Immature natural killer cell (primary cell): ENCODE data around the gene ELAVL2. TPM values are rescaled to one million over a fixed set of nuclear protein-coding genes. Genes with fewer than 3 reads are reported as not detected.
"Not testable (repeated sequence)": the region's sequence is repeated elsewhere in the genome, so short reads cannot be mapped to it uniquely, and the experiment has no call there.

ENCODE experiments used
- DNase-seq, 3 donors: peaks; one replicate each; pipeline ENCODE4 v3.0.0; 2022; ENCODE audit warnings: mixed read lengths in 1 of 3
- H3K27ac Mint-ChIP-seq, 6 donors: one replicate each; pipeline ENCODE4 v1.8.0; 2020; ENCODE audit warnings: mixed read lengths in 6 of 6, mild to moderate bottlenecking in 5 of 6, inconsistent platforms in 4 of 6, moderate library complexity in 3 of 6
- H3K27me3 Mint-ChIP-seq, 3 donors: one replicate each; pipeline ENCODE4 v1.8.0; 2020 to 2021; ENCODE audit warnings: low read depth in 3 of 3, mild to moderate bottlenecking in 3 of 3, mixed read lengths in 3 of 3, moderate library complexity in 3 of 3, inconsistent platforms in 1 of 3
- H3K36me3 Mint-ChIP-seq, 3 donors: one replicate each; pipeline ENCODE4 v1.8.0; 2020; ENCODE audit warnings: mixed read lengths in 3 of 3, inconsistent platforms in 2 of 3, mild to moderate bottlenecking in 2 of 3
- H3K4me1 Mint-ChIP-seq, 2 donors: one replicate each; pipeline ENCODE4 v1.8.0; 2020; ENCODE audit warnings: inconsistent platforms in 2 of 2, mild to moderate bottlenecking in 2 of 2, mixed read lengths in 2 of 2, moderate library complexity in 1 of 2
- H3K4me3 Mint-ChIP-seq, 5 donors: one replicate each; pipeline ENCODE4 v1.8.0; 2020; ENCODE audit warnings: mild to moderate bottlenecking in 5 of 5, mixed read lengths in 5 of 5, inconsistent platforms in 3 of 5, moderate library complexity in 3 of 5
- H3K9me3 Mint-ChIP-seq, 6 donors: one replicate each; pipeline ENCODE4 v1.8.0; 2020; ENCODE audit warnings: mild to moderate bottlenecking in 6 of 6, mixed read lengths in 6 of 6, inconsistent platforms in 4 of 6, moderate library complexity in 3 of 6
- polyA plus RNA-seq, 3 donors: library from polyadenylated mRNA; unstranded; fragments of 300-500 nt; fragmentation: Illumina TruSeq; gene quantifications; one replicate each; pipeline ENCODE4 v1.2.3, GENCODE V29; 2021

Gene ELAVL2
- polyA plus RNA-seq, 3 donors from 2014 or later, result not detected

DNA sequence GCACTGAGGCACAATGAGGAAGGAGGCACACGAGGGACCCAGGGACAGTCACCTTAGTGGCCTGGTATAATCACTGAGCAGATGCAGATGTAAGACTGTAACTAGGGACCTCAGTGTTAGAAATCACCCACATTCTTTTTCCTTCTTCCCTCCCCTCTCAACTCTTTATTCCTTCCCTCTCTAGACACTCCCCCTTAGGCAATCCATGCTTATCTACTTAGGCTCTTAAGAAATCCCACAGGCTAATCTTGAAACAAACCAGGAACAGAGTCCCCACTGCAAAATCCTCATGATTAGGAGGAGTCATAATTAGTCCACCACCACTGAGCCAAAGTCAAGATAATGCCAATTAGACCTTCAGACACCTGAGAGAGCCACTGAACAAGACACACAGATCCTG, 84.7 kb downstream of the ELAVL2 start:
- H3K36me3 Mint-ChIP-seq, result no peaks in the 10 kb centered on the region
- H3K4me1 Mint-ChIP-seq, result no peaks in the 10 kb centered on the region

DNA sequence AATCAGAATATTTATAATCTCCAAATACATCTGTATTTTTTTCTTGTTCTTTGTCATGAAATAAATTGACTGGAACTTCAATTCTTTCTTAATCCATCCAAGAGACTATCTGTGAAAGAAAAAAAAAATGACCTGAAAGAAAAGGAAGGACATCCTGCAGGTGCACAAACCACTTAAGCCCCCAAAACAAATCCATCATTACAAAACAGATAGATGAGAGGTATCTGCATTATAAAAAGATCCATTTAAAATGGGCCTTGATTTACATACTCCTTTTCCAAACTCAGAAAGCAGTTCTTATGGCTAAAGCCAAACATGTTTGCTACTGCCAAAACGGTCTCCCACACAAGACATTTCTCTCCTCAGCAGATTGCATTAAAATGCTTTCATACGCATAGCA, 85.5 kb downstream of the ELAVL2 start:
- H3K4me3 Mint-ChIP-seq, result no peak overlapping the region
- H3K9me3 Mint-ChIP-seq, result peaks cover 8 to 56% (median 27%) of the 10 kb centered on the region in 6 donors
- no peaks in the 10 kb centered on the region for H3K4me1 Mint-ChIP-seq
- no peak for DNase-seq
- no peaks in the 10 kb centered on the region for H3K36me3 Mint-ChIP-seq
- H3K27ac Mint-ChIP-seq, result no peak overlapping the region
- no peaks in the 10 kb centered on the region for H3K27me3 Mint-ChIP-seq

More for the DNA sequence above, 84.7 kb downstream of the ELAVL2 start:
- no peak overlapping the region for H3K27ac Mint-ChIP-seq
- H3K9me3 Mint-ChIP-seq, result peaks cover 11 to 62% (median 29%) of the 10 kb centered on the region in 6 donors
- H3K4me3 Mint-ChIP-seq, result no peak overlapping the region
- DNase-seq, result no peak
- no peaks in the 10 kb centered on the region for H3K27me3 Mint-ChIP-seq

DNA sequence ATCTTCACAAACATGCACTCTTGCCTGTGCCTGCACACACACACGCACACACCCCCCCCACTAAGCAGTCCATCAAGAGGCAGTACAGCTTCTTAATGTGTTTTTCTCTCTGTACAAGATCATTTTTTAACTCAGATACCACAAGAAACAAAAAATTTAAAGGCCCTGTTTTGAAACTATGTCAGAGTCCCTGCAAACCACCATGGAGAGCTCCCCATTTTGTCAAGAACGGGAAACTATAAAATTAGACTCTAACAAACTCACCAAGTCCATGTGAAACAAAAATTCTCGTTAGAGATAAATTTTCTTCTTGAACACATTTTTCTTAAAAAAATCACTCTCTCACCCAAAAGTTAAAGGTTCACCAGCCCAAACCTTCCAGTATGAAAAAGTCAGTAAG, 86.3 kb downstream of the ELAVL2 start:
- H3K27me3 Mint-ChIP-seq, result peaks cover 0 to 2% (median 0%) of the 10 kb centered on the region in 3 donors
- no peak overlapping the region for H3K4me3 Mint-ChIP-seq
- H3K4me1 Mint-ChIP-seq, result no peaks in the 10 kb centered on the region
- H3K9me3 Mint-ChIP-seq, result peaks cover 8 to 56% (median 27%) of the 10 kb centered on the region in 6 donors
- DNase-seq, result no peak
- no peaks in the 10 kb centered on the region for H3K36me3 Mint-ChIP-seq
- no peak overlapping the region for H3K27ac Mint-ChIP-seq

DNA sequence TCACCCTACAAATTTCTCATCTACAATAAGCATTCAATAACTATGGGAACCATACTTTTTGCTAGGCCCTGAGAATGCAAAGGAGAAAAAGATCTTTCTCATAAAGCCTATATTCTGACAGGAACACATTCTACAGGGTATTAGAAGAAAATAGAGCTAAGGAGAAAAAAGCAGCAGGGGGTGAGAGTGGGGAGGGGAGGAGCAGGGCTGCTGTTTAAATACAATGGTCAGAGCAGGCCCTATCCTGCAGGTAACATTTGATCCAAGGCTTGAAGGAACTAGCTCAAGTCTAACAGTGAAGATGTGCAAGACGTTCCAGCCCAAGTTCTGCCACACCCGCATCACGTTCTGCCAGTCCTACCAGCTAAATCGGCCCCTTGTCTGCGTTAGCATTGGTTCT, 89.7 kb downstream of the ELAVL2 start:
- H3K9me3 Mint-ChIP-seq, result peaks cover 4 to 52% (median 27%) of the 10 kb centered on the region in 6 donors
- H3K27me3 Mint-ChIP-seq, result peaks cover 0 to 2% (median under 1%) of the 10 kb centered on the region in 3 donors
- no peak for DNase-seq
- H3K36me3 Mint-ChIP-seq, result no peaks in the 10 kb centered on the region
- H3K4me3 Mint-ChIP-seq, result no peak overlapping the region
- no peak overlapping the region for H3K27ac Mint-ChIP-seq
- H3K4me1 Mint-ChIP-seq, result no peaks in the 10 kb centered on the region

DNA sequence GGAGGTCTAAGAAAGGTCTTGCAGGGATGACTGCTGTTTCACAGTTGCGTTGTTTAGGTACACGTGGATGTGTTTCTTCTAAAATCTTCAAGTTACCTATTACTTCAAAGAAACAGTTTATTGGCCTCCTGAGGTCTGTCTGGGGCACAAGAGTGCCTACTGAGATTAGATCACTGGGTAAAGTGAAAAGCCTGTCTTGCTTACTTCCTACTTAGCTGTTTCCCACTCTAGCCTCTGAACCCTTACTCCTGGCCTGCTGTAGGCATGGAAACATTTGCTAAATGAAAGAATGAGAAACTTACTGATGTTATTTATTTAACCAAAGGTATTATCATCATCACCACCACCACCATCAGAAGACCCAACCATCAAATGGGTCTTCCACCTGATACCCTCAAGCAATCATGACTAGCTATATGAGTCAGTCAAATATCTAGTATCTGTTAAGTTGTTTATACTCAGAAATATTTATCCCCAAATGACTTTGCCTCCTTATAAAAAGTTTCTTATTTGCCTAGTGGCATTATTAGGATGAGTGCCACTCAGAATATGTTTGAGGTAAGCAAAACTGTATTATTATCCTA, 92.5 kb downstream of the ELAVL2 start:
- Mint-ChIP-seq H3K4me3 (no peak overlapping the region), H3K9me3 (peaks cover 7 to 51% (median 21%) of the 10 kb centered on the region in 6 donors), H3K27me3 (peaks cover 0 to 3% (median 2%) of the 10 kb centered on the region in 3 donors), H3K36me3 (no peaks in the 10 kb centered on the region), H3K4me1 (no peaks in the 10 kb centered on the region), H3K27ac (no peak overlapping the region)
- DNase-seq, result no peak

DNA sequence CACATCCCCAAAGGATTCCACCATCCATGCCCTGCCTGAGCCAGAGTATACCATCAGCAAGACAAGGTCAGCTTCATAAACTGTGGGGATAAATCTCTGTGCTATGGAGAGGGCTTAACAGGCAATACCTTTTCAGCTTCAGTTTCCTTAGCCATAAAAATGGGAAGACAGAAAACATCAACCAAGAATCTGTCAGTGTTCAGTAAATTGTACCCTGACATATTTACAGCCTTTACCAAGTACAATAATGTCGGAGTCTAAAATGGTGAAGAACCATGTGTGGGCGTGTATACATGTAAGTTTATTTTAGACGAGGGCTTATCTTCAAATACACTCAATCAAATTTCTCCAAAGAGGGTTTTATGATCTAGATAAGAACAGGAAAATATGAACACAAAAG, 94.7 kb downstream of the ELAVL2 start:
- no peaks in the 10 kb centered on the region for H3K4me1 Mint-ChIP-seq
- H3K27me3 Mint-ChIP-seq, result peaks cover 0 to 3% (median 2%) of the 10 kb centered on the region in 3 donors
- no peaks in the 10 kb centered on the region for H3K36me3 Mint-ChIP-seq
- peaks cover 9 to 40% (median 13%) of the 10 kb centered on the region in 6 donors for H3K9me3 Mint-ChIP-seq
- DNase-seq, result no peak
- H3K4me3 Mint-ChIP-seq, result no peak overlapping the region
- H3K27ac Mint-ChIP-seq, result no peak overlapping the region

DNA sequence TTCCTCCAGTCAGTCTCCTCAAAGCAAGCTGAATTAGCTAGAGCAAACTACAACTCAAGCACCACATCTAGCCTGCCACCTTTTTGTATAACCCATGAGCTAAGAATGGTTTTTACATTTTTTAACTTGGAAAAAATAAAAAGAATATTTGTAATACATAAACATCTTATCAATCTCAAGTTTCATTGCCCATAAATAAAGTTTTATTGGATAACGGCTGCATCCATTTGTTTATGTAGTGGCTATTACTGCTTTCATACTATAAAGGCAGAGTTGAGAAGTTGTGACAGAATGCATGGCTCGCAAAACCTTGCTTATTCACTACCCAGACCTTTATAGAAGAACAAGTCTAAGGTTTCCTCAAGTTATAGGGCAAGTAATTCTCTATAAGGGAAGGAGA, 95.7 kb downstream of the ELAVL2 start:
- peaks cover 10 to 39% (median 13%) of the 10 kb centered on the region in 6 donors for H3K9me3 Mint-ChIP-seq
- H3K36me3 Mint-ChIP-seq, result no peaks in the 10 kb centered on the region
- no peak overlapping the region for H3K4me3 Mint-ChIP-seq
- H3K27me3 Mint-ChIP-seq, result peaks cover 0 to 3% (median 2%) of the 10 kb centered on the region in 3 donors
- H3K4me1 Mint-ChIP-seq, result no peaks in the 10 kb centered on the region
- no peak overlapping the region for H3K27ac Mint-ChIP-seq
- DNase-seq, result no peak

DNA sequence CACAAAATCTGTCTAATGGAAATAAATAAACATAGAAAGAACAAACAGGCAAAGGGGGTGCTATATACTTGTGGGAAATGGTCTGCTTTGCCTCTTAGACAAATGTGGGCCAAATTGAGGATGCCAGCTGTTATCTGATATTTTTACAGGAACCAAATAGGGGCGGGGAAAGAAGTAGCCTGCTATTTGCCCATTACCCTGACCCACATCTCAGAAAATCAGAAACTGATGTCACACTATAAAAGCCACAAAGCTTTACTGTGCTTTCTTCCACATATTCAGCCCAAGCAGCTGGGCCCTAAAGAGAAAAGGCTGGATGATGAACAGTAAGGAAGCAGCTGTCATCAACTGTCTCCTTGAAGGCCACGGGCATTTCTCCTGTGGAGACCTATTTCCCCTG, 97.3 kb downstream of the ELAVL2 start:
- Mint-ChIP-seq H3K36me3 (no peaks in the 10 kb centered on the region), H3K4me3 (no peak overlapping the region), H3K27me3 (peaks cover 0 to 3% (median 1%) of the 10 kb centered on the region in 3 donors), H3K27ac (no peak overlapping the region), H3K9me3 (peaks cover 10 to 47% (median 24%) of the 10 kb centered on the region in 6 donors), H3K4me1 (no peaks in the 10 kb centered on the region)
- no peak for DNase-seq

DNA sequence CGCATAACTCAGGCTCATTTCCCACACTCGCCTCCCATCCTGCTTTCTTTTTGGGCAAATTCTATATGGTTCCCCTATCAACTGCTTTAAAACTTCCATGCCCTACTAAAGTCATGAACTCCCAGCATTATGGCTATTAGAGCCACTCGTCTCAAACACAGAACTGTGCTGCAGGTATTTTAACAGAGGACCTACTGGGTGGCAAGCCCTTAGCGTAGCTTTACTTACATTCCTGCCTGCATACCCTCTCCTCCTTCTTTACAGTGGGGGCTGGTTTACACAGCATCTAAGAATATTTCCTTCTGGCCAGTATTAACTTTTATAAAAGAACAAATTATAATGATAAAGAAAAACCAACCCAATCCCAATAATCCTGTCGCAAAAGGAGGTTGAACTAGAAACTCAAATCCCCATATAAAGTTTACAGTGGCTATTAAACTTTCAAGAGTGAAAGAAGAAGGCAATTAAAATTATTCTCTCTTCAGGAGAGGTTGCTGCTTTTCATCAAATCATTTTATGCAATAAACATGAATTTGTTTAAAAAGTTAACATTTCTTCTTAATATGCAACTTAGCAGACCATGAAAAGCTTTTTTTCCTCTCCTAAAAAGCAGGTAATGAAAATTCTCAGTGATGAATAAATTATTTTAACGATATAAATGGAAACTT, 100.6 kb downstream of the ELAVL2 start:
- H3K36me3 Mint-ChIP-seq, result no peaks in the 10 kb centered on the region
- H3K4me1 Mint-ChIP-seq, result no peaks in the 10 kb centered on the region
- H3K9me3 Mint-ChIP-seq, result peaks cover 5 to 49% (median 20%) of the 10 kb centered on the region in 6 donors
- no peak overlapping the region for H3K4me3 Mint-ChIP-seq
- DNase-seq, result no peak
- peaks cover 0 to 1% (median 0%) of the 10 kb centered on the region in 3 donors for H3K27me3 Mint-ChIP-seq
- no peak overlapping the region for H3K27ac Mint-ChIP-seq

DNA sequence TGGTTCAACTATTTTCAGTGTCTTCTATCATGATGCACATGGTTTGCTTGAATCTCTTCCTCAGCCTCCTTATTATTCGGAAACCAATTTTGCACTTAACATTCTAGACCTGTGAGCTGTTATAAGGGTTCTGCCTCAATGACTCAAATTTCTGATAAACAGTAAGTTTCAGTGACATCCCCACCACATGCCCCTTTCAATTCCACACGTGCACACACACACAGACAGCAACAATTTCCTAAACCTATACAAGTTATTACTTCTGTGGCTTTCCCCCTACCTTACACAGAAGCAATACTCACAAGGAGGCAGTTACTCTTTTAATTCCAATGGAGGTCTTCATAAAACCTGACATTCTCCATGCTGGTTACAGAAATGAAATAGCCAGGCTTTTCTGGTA, 102.4 kb downstream of the ELAVL2 start:
- H3K27me3 Mint-ChIP-seq, result peaks cover 0 to 1% (median 0%) of the 10 kb centered on the region in 3 donors
- no peak overlapping the region for H3K4me3 Mint-ChIP-seq
- H3K27ac Mint-ChIP-seq, result no peak overlapping the region
- no peaks in the 10 kb centered on the region for H3K36me3 Mint-ChIP-seq
- peaks cover 5 to 62% (median 20%) of the 10 kb centered on the region in 6 donors for H3K9me3 Mint-ChIP-seq
- no peak for DNase-seq
- H3K4me1 Mint-ChIP-seq, result no peaks in the 10 kb centered on the region

DNA sequence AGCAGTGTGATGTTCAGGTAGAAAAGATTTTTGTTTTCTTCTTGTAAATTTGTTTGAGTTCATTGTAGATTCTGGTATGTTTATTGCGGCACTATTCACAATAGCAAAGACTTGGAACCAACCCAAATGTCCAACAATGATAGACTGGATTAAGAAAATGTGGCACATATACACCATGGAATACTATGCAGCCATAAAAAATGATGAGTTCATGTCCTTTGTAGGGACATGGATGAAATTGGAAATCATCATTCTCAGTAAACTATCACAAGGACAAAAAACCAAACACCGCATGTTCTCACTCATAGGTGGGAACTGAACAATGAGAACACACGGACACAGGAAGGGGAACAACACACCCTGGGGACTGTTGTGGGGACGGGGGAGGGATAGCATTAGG, 103.0 kb downstream of the ELAVL2 start:
- H3K9me3 Mint-ChIP-seq, result peaks cover 5 to 56% (median 18%) of the 10 kb centered on the region in 6 donors
- DNase-seq, H3K27me3 Mint-ChIP-seq, H3K4me3 Mint-ChIP-seq, H3K4me1 Mint-ChIP-seq, H3K36me3 Mint-ChIP-seq, H3K27ac Mint-ChIP-seq: not testable (repeated sequence)

DNA sequence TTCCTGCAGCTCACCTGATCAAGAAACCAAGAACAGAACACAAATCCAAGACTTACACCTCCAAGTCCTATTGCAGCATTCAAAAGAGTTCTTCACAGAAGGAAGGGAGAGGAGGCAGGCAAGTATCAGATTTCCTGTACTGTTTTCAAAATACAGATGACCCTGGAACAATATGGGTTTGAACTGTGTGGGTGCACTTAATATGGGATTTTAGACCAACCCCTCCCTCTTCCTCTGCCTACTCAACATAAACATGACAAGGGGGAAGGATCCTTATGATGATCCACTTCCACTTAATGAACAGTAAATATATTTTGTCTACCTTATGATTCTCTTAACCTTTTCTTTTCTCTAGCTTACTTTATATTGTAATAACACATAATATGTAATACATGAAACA, 104.6 kb downstream of the ELAVL2 start:
- H3K27ac Mint-ChIP-seq, result no peak overlapping the region
- H3K36me3 Mint-ChIP-seq, result no peaks in the 10 kb centered on the region
- H3K4me3 Mint-ChIP-seq, result no peak overlapping the region
- H3K27me3 Mint-ChIP-seq, result peaks cover 0 to 1% (median 0%) of the 10 kb centered on the region in 3 donors
- no peak for DNase-seq
- H3K4me1 Mint-ChIP-seq, result no peaks in the 10 kb centered on the region
- peaks cover 2 to 52% (median 16%) of the 10 kb centered on the region in 6 donors for H3K9me3 Mint-ChIP-seq

DNA sequence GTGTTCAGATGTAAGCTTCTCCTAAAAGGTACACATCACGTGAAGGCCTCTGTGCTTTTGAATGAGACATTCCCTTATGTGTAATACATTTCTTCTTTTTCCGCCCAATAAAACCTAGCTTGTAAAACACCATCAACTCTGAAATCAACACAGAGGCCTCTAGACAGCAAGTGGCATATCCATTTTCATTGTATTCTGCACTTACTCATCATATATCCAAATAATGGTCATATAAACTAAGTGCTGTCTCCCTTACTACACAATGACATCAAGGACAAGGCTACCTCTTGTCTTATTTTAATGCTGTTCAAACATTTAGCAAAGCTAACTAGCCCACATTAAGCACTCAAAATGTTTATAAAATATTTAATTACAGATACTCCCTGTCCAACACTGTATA, 108.5 kb downstream of the ELAVL2 start:
- Mint-ChIP-seq H3K36me3 (no peaks in the 10 kb centered on the region), H3K27ac (no peak overlapping the region), H3K27me3 (no peaks in the 10 kb centered on the region), H3K4me3 (no peak overlapping the region), H3K9me3 (peaks cover 1 to 44% (median 4%) of the 10 kb centered on the region in 6 donors), H3K4me1 (no peaks in the 10 kb centered on the region)
- no peak for DNase-seq

DNA sequence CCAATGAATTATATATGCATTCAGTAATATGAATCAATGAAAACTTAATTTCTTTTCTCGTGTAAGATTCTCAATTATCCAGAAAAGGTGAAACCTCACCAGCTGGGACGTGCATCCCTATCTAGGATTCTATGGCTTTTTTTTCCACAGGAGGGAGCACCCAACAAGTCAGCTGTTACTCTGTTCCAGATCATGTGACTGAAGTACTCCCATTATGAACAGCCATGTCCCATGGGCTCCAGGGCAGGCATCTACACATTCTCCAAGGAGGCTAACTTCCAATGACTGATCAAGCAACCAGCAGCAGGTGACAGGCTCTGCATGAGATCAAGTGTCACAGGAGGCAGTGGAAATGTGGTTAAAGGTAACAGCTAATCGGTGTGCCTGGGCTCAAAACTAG, 118.8 kb downstream of the ELAVL2 start:
- Mint-ChIP-seq H3K27ac (no peak overlapping the region), H3K4me1 (no peaks in the 10 kb centered on the region), H3K9me3 (peaks cover 6 to 34% (median 17%) of the 10 kb centered on the region in 6 donors), H3K4me3 (no peak overlapping the region), H3K27me3 (no peaks in the 10 kb centered on the region), H3K36me3 (peaks cover 0 to 2% (median 0%) of the 10 kb centered on the region in 3 donors)
- DNase-seq, result no peak
